HepG2 (cell line): Measurements from ENCODE around the gene MYLK.

Source experiments
- CREB1 ChIP-seq, 2 experiments: fragments of 450-650 bp in 1 of 2; IDR thresholded peaks; 2 replicates each; pipeline ENCODE4 v1.6.1; 2016 to 2017; ENCODE audit warnings: control low read depth in 1 of 2, mild to moderate bottlenecking in 1 of 2, missing compliant biosample characterization in 1 of 2, missing genetic modification characterization in 1 of 2
- CREM ChIP-seq, 2 experiments: sonication (generic) in 1 of 2; formaldehyde crosslinking in 1 of 2; IDR thresholded peaks; 2 replicates each; pipeline versions ENCODE4 v1.4.0 to v1.6.1; 2016 to 2020; ENCODE audit warnings: antibody characterized with exemption in 1 of 2, mild to moderate bottlenecking in 1 of 2, missing genetic modification reagents in 1 of 2
- ESRRA ChIP-seq: sonication (generic); formaldehyde crosslinking; IDR thresholded peaks from 2 replicates; pipeline ENCODE4 v1.5.1; 2020; ENCODE audit warnings: mild to moderate bottlenecking, low read depth, missing genetic modification reagents
- IKZF1 ChIP-seq: fragments of 450-650 bp; IDR thresholded peaks from 2 replicates; pipeline ENCODE4 v1.7.1; 2016
- JDP2 ChIP-seq: sonication (generic); formaldehyde crosslinking; IDR thresholded peaks from 2 replicates; pipeline ENCODE4 v1.8.1; 2022; ENCODE audit warnings: missing genetic modification reagents, borderline replicate concordance
- POLR2A ChIP-seq, 2 experiments: IDR thresholded peaks; 2 replicates each; pipeline ENCODE4 v1.6.1; 2011; ENCODE audit warnings: low read depth in 2 of 2, low read length in 2 of 2, mild to moderate bottlenecking in 1 of 2, moderate library complexity in 1 of 2; ENCODE audit not compliant: insufficient read depth in 1 of 2
- ZNF749 ChIP-seq: sonication (generic); formaldehyde crosslinking; IDR thresholded peaks from 2 replicates; pipeline ENCODE4 v1.8.0; 2022; ENCODE audit warnings: mild to moderate bottlenecking, missing genetic modification reagents, moderate library complexity, borderline replicate concordance
- TF ChIP-seq, protein P1 (sequence below): IDR thresholded peaks from 2 replicates; pipeline ENCODE4 v1.6.1; 2016; ENCODE audit warnings: missing genetic modification reagents, missing compliant biosample characterization
- TF ChIP-seq, protein P2 (sequence below): sonication (generic); formaldehyde crosslinking; IDR thresholded peaks from 2 replicates; pipeline ENCODE4 v1.5.1; 2020; ENCODE audit warnings: missing genetic modification reagents, mild to moderate bottlenecking, borderline replicate concordance
- TF ChIP-seq, protein P3 (sequence below): sonication (generic); formaldehyde crosslinking; IDR thresholded peaks from 2 replicates; pipeline ENCODE4 v1.5.0; 2020; ENCODE audit warnings: mild to moderate bottlenecking, missing genetic modification reagents, moderate library complexity

DNA sequence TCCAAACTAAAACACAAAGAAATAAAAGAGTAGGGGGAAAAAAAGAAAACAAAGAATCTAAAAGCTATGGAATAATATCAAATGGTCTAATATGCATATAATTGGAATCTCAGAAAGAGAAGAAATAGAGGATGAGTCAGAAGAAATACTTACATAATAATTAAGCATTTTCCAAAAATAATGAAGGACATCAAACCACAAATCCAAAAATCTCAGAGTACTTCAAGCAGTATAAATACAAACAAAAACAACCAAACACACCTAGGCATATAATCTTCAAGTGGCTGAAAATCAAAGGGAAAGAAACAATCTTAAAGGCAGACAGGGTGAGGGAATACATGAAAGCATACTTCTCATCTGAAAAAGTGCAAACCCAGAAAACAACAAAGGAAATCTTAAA, 46.3 kb downstream of the MYLK start:
- TF ChIP-seq, protein P1, sequence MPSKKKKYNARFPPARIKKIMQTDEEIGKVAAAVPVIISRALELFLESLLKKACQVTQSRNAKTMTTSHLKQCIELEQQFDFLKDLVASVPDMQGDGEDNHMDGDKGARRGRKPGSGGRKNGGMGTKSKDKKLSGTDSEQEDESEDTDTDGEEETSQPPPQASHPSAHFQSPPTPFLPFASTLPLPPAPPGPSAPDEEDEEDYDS (CRISPR knock-in tag): no peak
- TF ChIP-seq, protein P2, sequence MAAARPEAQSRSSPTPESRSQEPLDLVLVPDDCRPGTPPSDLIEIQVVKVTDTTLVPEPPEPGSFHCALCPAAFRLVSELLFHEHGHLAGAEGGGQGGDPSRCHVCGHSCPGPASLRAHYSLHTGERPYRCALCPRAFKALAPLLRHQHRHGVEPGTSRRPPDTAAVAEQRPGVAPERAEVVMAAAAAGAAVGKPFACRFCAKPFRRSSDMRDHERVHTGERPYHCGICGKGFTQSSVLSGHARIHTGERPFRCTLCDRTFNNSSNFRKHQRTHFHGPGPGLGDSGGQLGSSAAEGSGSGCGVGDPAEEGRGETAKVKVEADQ (CRISPR knock-in tag): no peak
- no peak for TF ChIP-seq POLR2A (IDR thresholded peaks at IDR 0.05; ENCODE audit: insufficient read depth in 1 of 2, low read depth in 2 of 2, low read length in 2 of 2)
- TF ChIP-seq CREM (IDR thresholded peaks at IDR 0.05): no peak
- no peak for TF ChIP-seq CREM (CRISPR knock-in tag; IDR thresholded peaks at IDR 0.05)
- TF ChIP-seq, protein P3, sequence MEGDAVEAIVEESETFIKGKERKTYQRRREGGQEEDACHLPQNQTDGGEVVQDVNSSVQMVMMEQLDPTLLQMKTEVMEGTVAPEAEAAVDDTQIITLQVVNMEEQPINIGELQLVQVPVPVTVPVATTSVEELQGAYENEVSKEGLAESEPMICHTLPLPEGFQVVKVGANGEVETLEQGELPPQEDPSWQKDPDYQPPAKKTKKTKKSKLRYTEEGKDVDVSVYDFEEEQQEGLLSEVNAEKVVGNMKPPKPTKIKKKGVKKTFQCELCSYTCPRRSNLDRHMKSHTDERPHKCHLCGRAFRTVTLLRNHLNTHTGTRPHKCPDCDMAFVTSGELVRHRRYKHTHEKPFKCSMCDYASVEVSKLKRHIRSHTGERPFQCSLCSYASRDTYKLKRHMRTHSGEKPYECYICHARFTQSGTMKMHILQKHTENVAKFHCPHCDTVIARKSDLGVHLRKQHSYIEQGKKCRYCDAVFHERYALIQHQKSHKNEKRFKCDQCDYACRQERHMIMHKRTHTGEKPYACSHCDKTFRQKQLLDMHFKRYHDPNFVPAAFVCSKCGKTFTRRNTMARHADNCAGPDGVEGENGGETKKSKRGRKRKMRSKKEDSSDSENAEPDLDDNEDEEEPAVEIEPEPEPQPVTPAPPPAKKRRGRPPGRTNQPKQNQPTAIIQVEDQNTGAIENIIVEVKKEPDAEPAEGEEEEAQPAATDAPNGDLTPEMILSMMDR (CRISPR knock-in tag): no peak
- TF ChIP-seq JDP2 (CRISPR knock-in tag): no peak
- TF ChIP-seq ESRRA: no peak
- TF ChIP-seq CREB1 (IDR thresholded peaks at IDR 0.05): no peak
- TF ChIP-seq CREB1 (CRISPR knock-in tag; IDR thresholded peaks at IDR 0.05): no peak
- TF ChIP-seq IKZF1: no peak
- no peak for TF ChIP-seq ZNF749
